AG04449 (cell line): Measurements from ENCODE around the gene NEXN.
"Not testable (repeated sequence)": the region's sequence is repeated elsewhere in the genome, so short reads cannot be mapped to it uniquely, and the experiment has no call there.

Source experiments
- CTCF ChIA-PET: fragments of 350-600 bp; formaldehyde crosslinking; extraction: SDS; loops from one replicate; lab custom pipeline; 2021; ENCODE audit warnings: antibody characterized with exemption; lab: Yijun Ruan, JAX
- POLR2A ChIA-PET: fragments of 400-600, 350-600 bp; formaldehyde crosslinking; extraction: SDS; loops from one replicate; lab custom pipeline; 2020; ENCODE audit warnings: antibody characterized with exemption, inconsistent platforms; lab: Yijun Ruan, JAX
- DNase-seq: peaks from one replicate; pipeline ENCODE4 v3.0.0-alpha.2; 2010; ENCODE audit warnings: low read depth, low spot score
- H3K4me3 ChIP-seq: 2 replicates; pipeline ENCODE4 v1.5.1; 2011; ENCODE audit warnings: low read depth, mild to moderate bottlenecking, control low read depth, low read length
- CTCF ChIP-seq: IDR thresholded peaks from one replicate; pipeline ENCODE4 v1.5.1; 2011; ENCODE audit warnings: mild to moderate bottlenecking, moderate library complexity, low read length, control low read depth, inconsistent platforms; ENCODE audit not compliant: insufficient read depth; ENCODE audit errors: missing control alignments

The NEXN gene

GRCh38 chr1:77906624-77907023 lies 18.2 kb downstream of the NEXN start:
- CTCF ChIA-PET, result no interaction called here
- H3K4me3 ChIP-seq, result no peak overlapping the region
- no peak for DNase-seq
- POLR2A ChIA-PET, result no interaction called here
- TF ChIP-seq CTCF, result no peak

GRCh38 chr1:77910116-77910515 lies 21.7 kb downstream of the NEXN start:
- no peak overlapping the region for H3K4me3 ChIP-seq
- TF ChIP-seq CTCF, result no peak
- ChIA-PET POLR2A (no interaction called here), CTCF (interaction anchor here (1.2 kb wide), 1 partner anchor 204 kb away, joined by 4 read pairs; no protein-coding TSS in a partner anchor)
- no peak for DNase-seq

DNA sequence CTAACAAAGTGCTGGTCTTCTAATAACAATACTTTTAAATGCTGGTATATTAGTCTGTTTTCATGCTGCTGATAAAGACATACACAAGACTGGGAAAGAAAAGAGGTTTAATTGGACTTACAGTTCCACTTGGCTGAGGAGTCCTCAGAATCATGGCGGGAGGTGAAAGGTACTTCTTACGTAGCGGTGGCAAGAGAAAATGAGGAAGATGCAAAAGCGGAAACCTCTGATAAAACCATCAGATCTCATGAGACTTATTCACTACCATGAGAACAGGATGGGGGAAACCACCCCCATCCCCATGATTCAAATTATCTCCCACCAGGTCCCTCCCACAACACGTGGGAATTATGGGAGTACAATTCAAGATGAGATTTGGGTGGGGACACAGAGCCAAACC lies 30.5 kb downstream of the NEXN start:
- POLR2A ChIA-PET, result interaction anchor here (0.6 kb wide), 1 partner anchor 96 kb away, joined by 5 read pairs; no protein-coding TSS in a partner anchor
- H3K4me3 ChIP-seq, DNase-seq, CTCF ChIA-PET: not testable (repeated sequence)

- no peak for TF ChIP-seq CTCF
- H3K4me3 ChIP-seq, result no peak overlapping the region
- peak; percentile 26 for DNase-seq
- POLR2A ChIA-PET, result no interaction called here
- CTCF ChIA-PET, result interaction anchor here (0.7 to 1.0 kb wide), 2 partner anchors 188 kb away, joined by 3 read pairs; no protein-coding TSS in a partner anchor
Measured at GRCh38 chr1:77925518-77925917, 37.1 kb downstream of the NEXN start.

DNA sequence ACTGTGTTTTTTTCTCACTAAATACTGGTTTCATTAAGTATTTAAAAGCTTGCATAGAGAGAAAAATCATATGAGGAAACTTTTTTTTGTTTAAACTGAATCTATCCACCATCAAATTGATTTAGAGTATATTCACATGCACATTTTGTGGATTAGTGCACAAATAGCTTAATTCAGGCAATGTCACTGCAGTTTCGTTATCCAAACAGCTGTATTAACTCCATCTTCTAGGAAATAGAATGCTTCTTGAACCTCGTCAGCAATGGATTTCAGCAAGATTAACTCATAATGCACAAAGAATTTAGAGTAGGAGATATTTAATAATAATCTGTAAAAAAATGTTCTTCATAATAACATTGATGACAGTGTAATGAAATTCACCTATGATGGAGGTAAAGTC lies 37.5 kb downstream of the NEXN start:
- no peak for TF ChIP-seq CTCF
- POLR2A ChIA-PET, result no interaction called here
- H3K4me3 ChIP-seq, result no peak overlapping the region
- CTCF ChIA-PET, result interaction anchor here (0.7 kb wide), 1 partner anchor 188 kb away, joined by 3 read pairs; no protein-coding TSS in a partner anchor
- DNase-seq, result no peak

GRCh38 chr1:77926561-77927357 lies 38.3 kb downstream of the NEXN start:
- no peak overlapping the region for H3K4me3 ChIP-seq
- no peak for DNase-seq
- ChIA-PET CTCF (no interaction called here), POLR2A (no interaction called here)
- no peak for TF ChIP-seq CTCF

- ChIA-PET CTCF (no interaction called here), POLR2A (no interaction called here)
- no peak overlapping the region for H3K4me3 ChIP-seq
- DNase-seq, result no peak
- no peak for TF ChIP-seq CTCF
Measured at GRCh38 chr1:77927414-77927813, 39.0 kb downstream of the NEXN start.
